Endothelial cell of umbilical vein (primary cell): ENCODE results near the gene ZNF25.

Experiments used
- CTCF ChIP-seq, 2 donors: IDR thresholded peaks; 1 replicate in 1 of 2; 2 replicates in 1 of 2; pipeline ENCODE4 v1.5.1; 2011; ENCODE audit warnings: low read length in 2 of 2, mild to moderate bottlenecking in 2 of 2, moderate library complexity in 2 of 2, control low read depth in 1 of 2, inconsistent platforms in 1 of 2, low read depth in 1 of 2; ENCODE audit not compliant: insufficient read depth in 1 of 2; ENCODE audit errors: extremely low read depth in 1 of 2
- EZH2 ChIP-seq: IDR thresholded peaks from 2 replicates; pipeline ENCODE4 v1.6.1; 2012; ENCODE audit warnings: borderline replicate concordance, low read depth, mild to moderate bottlenecking, moderate library complexity, low read length, inconsistent platforms; ENCODE audit not compliant: severe bottlenecking
- MYC ChIP-seq: IDR thresholded peaks from one replicate; pipeline ENCODE4 v1.6.1; 2011; ENCODE audit warnings: mild to moderate bottlenecking, low read depth, low read length
- POLR2A ChIP-seq: IDR thresholded peaks from 2 replicates; pipeline ENCODE4 v1.6.1; 2012; ENCODE audit warnings: low read depth, mild to moderate bottlenecking, control low read depth, low read length
- POLR2AphosphoS5 ChIP-seq: IDR thresholded peaks from 2 replicates; pipeline ENCODE4 v1.6.1; 2012; ENCODE audit warnings: low read depth, mild to moderate bottlenecking, control low read depth, low read length, moderate library complexity; ENCODE audit not compliant: insufficient read depth

DNA sequence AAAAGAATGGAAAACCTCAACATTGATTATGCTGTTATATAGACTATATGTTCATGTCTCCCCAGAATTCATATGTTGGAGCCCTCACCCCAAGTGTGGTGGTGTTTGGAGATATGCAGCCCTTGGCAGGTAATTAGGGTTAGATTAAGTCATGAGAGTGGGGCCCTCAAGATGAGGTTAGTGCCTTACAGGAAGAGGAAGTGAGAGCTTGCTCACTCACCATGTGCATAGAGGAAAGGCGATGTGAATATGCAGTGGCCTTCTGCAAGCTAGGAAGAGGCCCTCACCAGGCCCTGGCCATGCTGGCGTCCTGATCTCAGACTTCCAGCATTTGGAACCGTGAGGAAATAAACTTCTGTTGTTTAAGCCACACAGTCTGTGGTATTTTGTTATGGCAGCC, 48.8 kb upstream of the ZNF25 start:
- no peak for TF ChIP-seq MYC
- TF ChIP-seq CTCF (IDR thresholded peaks at IDR 0.05; ENCODE audit: extremely low read depth in 1 of 2, insufficient read depth in 1 of 2, low read depth in 1 of 2, low read length in 2 of 2) = no peak
- TF ChIP-seq POLR2AphosphoS5 = no peak
- no peak for TF ChIP-seq POLR2A
- TF ChIP-seq EZH2 = no peak
